ENCODE data around the gene CDKN2B-AS1. TPM values are rescaled to one million over a fixed set of nuclear protein-coding genes. Genes with fewer than 3 reads are reported as not detected.

Gene CDKN2B-AS1
- total RNA-seq, 1 experiment from 2014 or later: not detected

GRCh38 chr9:22118810-22119521 lies 124.4 kb downstream of the CDKN2B-AS1 start:
- no peak overlapping the region for H3K4me3 Mint-ChIP-seq

More at GRCh38 chr9:22118810-22119521, 124.4 kb downstream of the CDKN2B-AS1 start:
- Mint-ChIP-seq H3K27me3 (ENCODE audit: low read depth) (peaks cover 2% of the 10 kb centered on the region; the same call in 1 of the 2 replicates), H3K9me3 (peaks cover 4% of the 10 kb centered on the region in 2 experiments; a peak in 2 of 5 replicates), H3K27ac (no peak overlapping the region), H3K4me1 (peaks cover 15 to 19% of the 10 kb centered on the region in 2 experiments), H3K36me3 (ENCODE audit: insufficient read depth in 1 of 3, low read depth in 3 of 3) (no peaks in the 10 kb centered on the region)
- Histone ChIP-seq H4K91ac (ENCODE audit: insufficient read length, low read depth, low read length) (no peak overlapping the region), H3K56ac (ENCODE audit: insufficient read length, low read depth, low read length) (no peak overlapping the region), H2BK120ac (ENCODE audit: low read depth, low read length, poor library complexity, severe bottlenecking) (no peak overlapping the region), H2BK20ac (ENCODE audit: low read depth, low read length, poor library complexity, severe bottlenecking) (no peak overlapping the region), H3K9ac (ENCODE audit: extremely low read depth, insufficient read length, low read length) (no peak overlapping the region), H3K4ac (ENCODE audit: low read depth, low read length) (no peak overlapping the region), H3K79me1 (ENCODE audit: insufficient read depth, low read depth, low read length, poor library complexity, severe bottlenecking) (no peaks in the 10 kb centered on the region), H4K20me1 (ENCODE audit: control insufficient read depth, insufficient read depth, insufficient read length) (no peaks in the 10 kb centered on the region), H3K27me3 (ENCODE audit: insufficient read depth, low read length) (no peaks in the 10 kb centered on the region), H3K18ac (ENCODE audit: insufficient read length, low read depth, low read length) (no peak overlapping the region), H2AFZ (ENCODE audit: low read length) (no peak overlapping the region), H2AK5ac (ENCODE audit: insufficient read length, low read length) (no peak overlapping the region), H3K4me1 (ENCODE audit: insufficient read depth, low read length) (peaks cover 2% of the 10 kb centered on the region; the same call in 1 of the 2 replicates), H3K14ac (ENCODE audit: insufficient read depth, low read length) (no peak overlapping the region), H4K5ac (ENCODE audit: insufficient read length, low read depth, low read length) (no peak overlapping the region), H4K8ac (replicated peaks; ENCODE audit: insufficient read length, low read depth, low read length) (no peak overlapping the region), H2BK15ac (ENCODE audit: low read depth, low read length) (no peak overlapping the region), H3K23me2 (ENCODE audit: insufficient read length, low read depth, low read length, poor library complexity, severe bottlenecking) (no peaks in the 10 kb centered on the region), H3K9me3 (ENCODE audit: control insufficient read depth, low read depth, low read length) (no peaks in the 10 kb centered on the region), H2BK12ac (ENCODE audit: insufficient read length, low read depth, low read length) (no peak overlapping the region), H3T11ph (ENCODE audit: low read length) (no peak overlapping the region), H3K79me2 (ENCODE audit: insufficient read depth, low read length) (no peaks in the 10 kb centered on the region), H3K4me2 (ENCODE audit: insufficient read depth, insufficient read length, low read length) (no peak overlapping the region), H3K23ac (ENCODE audit: insufficient read length, low read depth, low read length) (no peak overlapping the region), H2BK5ac (ENCODE audit: insufficient read length, low read length) (no peak overlapping the region), H3K27ac (ENCODE audit: insufficient read length, low read depth, low read length) (no peak overlapping the region)
- DNase-seq: no peak
- TF ChIP-seq CTCF (conservative IDR thresholded peaks at IDR 0.05): no peak
- no CpG with 5 or more reads among the region's 5 CpGs for WGBS (ENCODE audit: extremely low coverage, insufficient read length, low lambda C conversion rate)

All from H9 (cell line).